DND-41 (cell line): ENCODE measurements around the gene ITGB2.

Source experiments
- CTCF ChIP-seq: IDR thresholded peaks from 2 replicates; pipeline ENCODE4 v1.5.1; 2012; ENCODE audit warnings: borderline replicate concordance, low read length, moderate library complexity, mild to moderate bottlenecking; ENCODE audit not compliant: poor library complexity, severe bottlenecking; ENCODE audit errors: extremely low read depth
- EZH2 ChIP-seq: IDR thresholded peaks from 3 replicates; pipeline ENCODE4 v1.6.1; 2012; ENCODE audit warnings: borderline replicate concordance, low read depth, mild to moderate bottlenecking, moderate library complexity, low read length, inconsistent platforms; ENCODE audit not compliant: severe bottlenecking

DNA sequence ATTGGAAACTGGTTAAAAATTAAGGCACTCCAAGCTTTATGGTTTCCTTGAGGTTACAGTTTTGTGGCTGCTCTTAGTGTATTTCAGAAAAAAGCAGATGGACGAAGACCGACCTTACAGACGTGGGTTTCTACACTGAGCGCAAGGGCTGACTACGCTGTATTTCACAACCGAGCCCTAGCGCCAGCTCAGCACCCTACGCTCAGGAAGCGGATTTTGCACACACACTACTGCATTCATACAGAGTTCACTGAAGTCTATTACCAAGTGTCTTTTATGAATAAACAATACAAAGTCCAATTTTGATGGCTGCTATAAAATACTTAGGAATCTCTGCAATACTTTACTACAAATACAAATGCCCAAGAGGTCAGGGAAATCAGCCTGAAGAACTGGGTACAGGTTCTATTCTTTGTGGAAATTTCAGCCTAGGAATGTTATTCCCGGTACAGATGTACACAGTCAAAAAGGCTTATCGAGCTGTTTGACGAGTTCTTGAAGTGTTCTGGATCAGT lies 71.0 kb downstream of the ITGB2 start:
- no peak for TF ChIP-seq CTCF
- no peak for TF ChIP-seq EZH2
